Neural cell (in vitro differentiated cells): ENCODE measurements around the gene AGBL1. TPM values are rescaled to one million over a fixed set of nuclear protein-coding genes. Genes with fewer than 3 reads are reported as not detected.

Source experiments
- H2AFZ ChIP-seq: fragments of 200-600, 300-800 bp; sonication (generic), shearing (Covaris generic); 2 replicates; pipeline ENCODE4 v1.6.0; 2014; ENCODE audit warnings: low read depth, mild to moderate bottlenecking, antibody characterized with exemption, low read length, moderate library complexity
- H3F3A ChIP-seq: fragments of 200-600 bp; shearing (Covaris generic); 2 replicates; pipeline ENCODE4 v1.6.1; 2016; ENCODE audit warnings: mild to moderate bottlenecking, moderate library complexity, mixed read lengths, antibody characterized with exemption, low read length; ENCODE audit not compliant: insufficient read depth, poor library complexity, severe bottlenecking
- H3K27ac ChIP-seq: fragments of 200-600, 300-800 bp; sonication (generic), shearing (Covaris generic); 2 replicates; pipeline ENCODE4 v1.5.1; 2014; ENCODE audit warnings: mild to moderate bottlenecking, low read length, moderate library complexity
- H3K27me3 ChIP-seq: fragments of 300-800, 200-600 bp; sonication (generic), shearing (Covaris generic); 2 replicates; pipeline ENCODE4 v1.6.0; 2014; ENCODE audit warnings: mild to moderate bottlenecking, low read depth, low read length, moderate library complexity; ENCODE audit not compliant: insufficient read depth
- H3K36me3 ChIP-seq: fragments of 300-800, 200-600 bp; sonication (generic), shearing (Covaris generic); 2 replicates; pipeline ENCODE4 v1.5.1; 2014; ENCODE audit warnings: mild to moderate bottlenecking, antibody characterized with exemption, low read length, moderate library complexity; ENCODE audit not compliant: insufficient read depth
- H3K4me2 ChIP-seq: fragments of 300-800, 200-600 bp; sonication (generic), shearing (Covaris generic); 2 replicates; pipeline ENCODE4 v1.6.0; 2014; ENCODE audit warnings: mild to moderate bottlenecking, low read length
- H3K4me3 ChIP-seq: fragments of 300-800, 200-600 bp; sonication (generic), shearing (Covaris generic); 2 replicates; pipeline ENCODE4 v1.5.1; 2014; ENCODE audit warnings: mild to moderate bottlenecking, low read length, moderate library complexity
- H3K79me2 ChIP-seq: fragments of 200-600 bp; shearing (Covaris generic); replicated peaks from 2 replicates; pipeline ENCODE4 v1.6.0; 2014; ENCODE audit warnings: mild to moderate bottlenecking, low read length, moderate library complexity; ENCODE audit not compliant: insufficient read depth
- H3K9ac ChIP-seq: fragments of 300-800, 200-600 bp; sonication (generic), shearing (Covaris generic); 2 replicates; pipeline ENCODE4 v1.6.1; 2016; ENCODE audit warnings: mild to moderate bottlenecking, low read length, mixed read lengths
- H3K9me2 ChIP-seq: fragments of 200-600 bp; shearing (Covaris generic); 2 replicates; pipeline ENCODE4 v1.6.1; 2016; ENCODE audit warnings: mild to moderate bottlenecking, low read length, mixed read lengths; ENCODE audit not compliant: insufficient read depth
- H3K9me3 ChIP-seq: fragments of 200-600, 300-800 bp; sonication (generic), shearing (Covaris generic); 2 replicates; pipeline ENCODE4 v1.6.1; 2016; ENCODE audit warnings: mild to moderate bottlenecking, mixed run types, low read length, moderate library complexity, mixed read lengths
- H4K20me1 ChIP-seq: fragments of 200-600 bp; shearing (Covaris generic); 2 replicates; pipeline ENCODE4 v1.6.1; 2016; ENCODE audit warnings: mild to moderate bottlenecking, mixed run types; ENCODE audit not compliant: insufficient read depth
- EP300 ChIP-seq: fragments of 450-650 bp; conservative IDR thresholded peaks from 2 replicates; pipeline ENCODE4 v1.6.1; 2014; ENCODE audit warnings: antibody characterized with exemption, mild to moderate bottlenecking, moderate library complexity; ENCODE audit not compliant: poor library complexity, severe bottlenecking
- EZH2 ChIP-seq: fragments of 200-600, 300-800 bp; shearing (Covaris generic), sonication (generic); IDR thresholded peaks from 2 replicates; pipeline ENCODE4 v1.6.1; 2014; ENCODE audit warnings: antibody characterized with exemption, low read length, borderline replicate concordance, mild to moderate bottlenecking; ENCODE audit not compliant: insufficient read depth, poor library complexity, severe bottlenecking
- MXI1 ChIP-seq: fragments of 450-650 bp; conservative IDR thresholded peaks from 2 replicates; pipeline ENCODE4 v1.6.1; 2014; ENCODE audit warnings: antibody characterized with exemption, mild to moderate bottlenecking; ENCODE audit not compliant: poor library complexity, severe bottlenecking
- POLR2AphosphoS5 ChIP-seq: IDR thresholded peaks from 2 replicates; pipeline ENCODE4 v1.6.1; 2012
- RAD21 ChIP-seq: fragments of 450-650 bp; conservative IDR thresholded peaks from 2 replicates; pipeline ENCODE4 v1.6.1; 2014; ENCODE audit warnings: antibody characterized with exemption, mild to moderate bottlenecking, moderate library complexity
- SMC3 ChIP-seq: fragments of 450-650 bp; conservative IDR thresholded peaks from 2 replicates; pipeline ENCODE4 v1.6.1; 2014; ENCODE audit warnings: antibody characterized with exemption, mild to moderate bottlenecking, moderate library complexity; ENCODE audit not compliant: poor library complexity
- TAF1 ChIP-seq: IDR thresholded peaks from 2 replicates; pipeline ENCODE4 v1.6.1; 2012; ENCODE audit warnings: low read depth
- polyA plus RNA-seq: library from polyadenylated mRNA; depleted of rRNA; stranded (reverse); fragments of >200 nt; gene quantifications from 2 replicates; pipeline ENCODE4 v1.2.3, GENCODE V29; 2014
- TF ChIP-seq, protein P1 (sequence below): IDR thresholded peaks from 2 replicates; pipeline ENCODE4 v1.6.1; 2012; ENCODE audit warnings: borderline replicate concordance
- TF ChIP-seq, protein P2 (sequence below): fragments of 450-650 bp; IDR thresholded peaks from 2 replicates; pipeline ENCODE4 v1.5.1; 2014; ENCODE audit warnings: antibody characterized with exemption, mild to moderate bottlenecking, moderate library complexity; ENCODE audit not compliant: poor library complexity, severe bottlenecking

Gene AGBL1
- polyA plus RNA-seq, 1 donor from 2014 or later: 0.12 TPM

DNA sequence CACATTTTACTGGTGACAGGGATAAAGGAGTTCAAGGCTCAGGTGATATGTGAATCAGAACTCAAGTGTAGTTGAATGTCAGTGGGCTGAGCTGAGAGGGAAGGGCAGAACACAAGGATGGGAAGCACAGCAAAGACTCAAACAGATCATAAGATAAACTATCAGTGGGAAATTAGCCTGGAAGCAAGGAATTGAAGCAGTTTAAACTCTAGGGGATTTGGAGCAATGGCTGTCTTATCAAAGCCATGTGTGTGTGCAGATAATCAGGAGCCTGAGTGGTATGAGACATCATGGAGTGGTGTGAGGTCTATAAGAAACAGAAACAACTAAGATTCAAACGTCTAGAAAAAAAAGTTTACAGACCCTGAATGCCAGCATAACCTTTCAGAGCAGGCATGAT, 634.6 kb downstream of the AGBL1 start:
- no peak for TF ChIP-seq MXI1
- TF ChIP-seq, protein P1, sequence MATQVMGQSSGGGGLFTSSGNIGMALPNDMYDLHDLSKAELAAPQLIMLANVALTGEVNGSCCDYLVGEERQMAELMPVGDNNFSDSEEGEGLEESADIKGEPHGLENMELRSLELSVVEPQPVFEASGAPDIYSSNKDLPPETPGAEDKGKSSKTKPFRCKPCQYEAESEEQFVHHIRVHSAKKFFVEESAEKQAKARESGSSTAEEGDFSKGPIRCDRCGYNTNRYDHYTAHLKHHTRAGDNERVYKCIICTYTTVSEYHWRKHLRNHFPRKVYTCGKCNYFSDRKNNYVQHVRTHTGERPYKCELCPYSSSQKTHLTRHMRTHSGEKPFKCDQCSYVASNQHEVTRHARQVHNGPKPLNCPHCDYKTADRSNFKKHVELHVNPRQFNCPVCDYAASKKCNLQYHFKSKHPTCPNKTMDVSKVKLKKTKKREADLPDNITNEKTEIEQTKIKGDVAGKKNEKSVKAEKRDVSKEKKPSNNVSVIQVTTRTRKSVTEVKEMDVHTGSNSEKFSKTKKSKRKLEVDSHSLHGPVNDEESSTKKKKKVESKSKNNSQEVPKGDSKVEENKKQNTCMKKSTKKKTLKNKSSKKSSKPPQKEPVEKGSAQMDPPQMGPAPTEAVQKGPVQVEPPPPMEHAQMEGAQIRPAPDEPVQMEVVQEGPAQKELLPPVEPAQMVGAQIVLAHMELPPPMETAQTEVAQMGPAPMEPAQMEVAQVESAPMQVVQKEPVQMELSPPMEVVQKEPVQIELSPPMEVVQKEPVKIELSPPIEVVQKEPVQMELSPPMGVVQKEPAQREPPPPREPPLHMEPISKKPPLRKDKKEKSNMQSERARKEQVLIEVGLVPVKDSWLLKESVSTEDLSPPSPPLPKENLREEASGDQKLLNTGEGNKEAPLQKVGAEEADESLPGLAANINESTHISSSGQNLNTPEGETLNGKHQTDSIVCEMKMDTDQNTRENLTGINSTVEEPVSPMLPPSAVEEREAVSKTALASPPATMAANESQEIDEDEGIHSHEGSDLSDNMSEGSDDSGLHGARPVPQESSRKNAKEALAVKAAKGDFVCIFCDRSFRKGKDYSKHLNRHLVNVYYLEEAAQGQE: no peak
- no peak for TF ChIP-seq POLR2AphosphoS5
- no peak for TF ChIP-seq SMC3
- TF ChIP-seq EP300: no peak
- no peak for TF ChIP-seq TAF1
- no peak overlapping the region for H3K4me2 ChIP-seq
- H3K4me3 ChIP-seq: no peak overlapping the region
- H3K27ac ChIP-seq: no peak overlapping the region
- H3K9me2 ChIP-seq: no peaks in the 10 kb centered on the region
- no peak overlapping the region for H3K9ac ChIP-seq
- no peaks in the 10 kb centered on the region for H3K27me3 ChIP-seq
- no peak overlapping the region for H2AFZ ChIP-seq
- H3K9me3 ChIP-seq: no peaks in the 10 kb centered on the region
- H3K79me2 ChIP-seq: no peaks in the 10 kb centered on the region
- H4K20me1 ChIP-seq: no peaks in the 10 kb centered on the region
- no peaks in the 10 kb centered on the region for H3K36me3 ChIP-seq
- no peaks in the 10 kb centered on the region for H3F3A ChIP-seq

DNA sequence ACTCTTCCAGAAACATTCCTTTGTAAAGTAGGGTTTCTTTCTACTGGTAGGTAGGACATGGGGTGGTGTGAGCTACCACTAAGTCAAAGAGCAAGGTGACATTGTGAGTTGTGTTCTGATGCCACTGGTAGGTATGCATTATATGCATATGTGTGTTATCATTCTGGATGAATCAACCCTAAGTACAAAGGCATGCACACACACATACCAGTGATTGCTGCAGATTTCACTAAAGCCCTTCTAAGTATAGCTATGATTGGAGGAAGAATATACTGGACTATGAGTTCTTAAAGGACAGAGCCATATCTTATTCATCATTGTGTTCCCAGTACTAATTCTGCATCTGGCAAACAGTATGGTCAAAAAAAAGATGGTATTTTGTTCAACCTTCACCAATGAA, 646.0 kb downstream of the AGBL1 start:
- no peak for TF ChIP-seq RAD21
- TF ChIP-seq, protein P2, sequence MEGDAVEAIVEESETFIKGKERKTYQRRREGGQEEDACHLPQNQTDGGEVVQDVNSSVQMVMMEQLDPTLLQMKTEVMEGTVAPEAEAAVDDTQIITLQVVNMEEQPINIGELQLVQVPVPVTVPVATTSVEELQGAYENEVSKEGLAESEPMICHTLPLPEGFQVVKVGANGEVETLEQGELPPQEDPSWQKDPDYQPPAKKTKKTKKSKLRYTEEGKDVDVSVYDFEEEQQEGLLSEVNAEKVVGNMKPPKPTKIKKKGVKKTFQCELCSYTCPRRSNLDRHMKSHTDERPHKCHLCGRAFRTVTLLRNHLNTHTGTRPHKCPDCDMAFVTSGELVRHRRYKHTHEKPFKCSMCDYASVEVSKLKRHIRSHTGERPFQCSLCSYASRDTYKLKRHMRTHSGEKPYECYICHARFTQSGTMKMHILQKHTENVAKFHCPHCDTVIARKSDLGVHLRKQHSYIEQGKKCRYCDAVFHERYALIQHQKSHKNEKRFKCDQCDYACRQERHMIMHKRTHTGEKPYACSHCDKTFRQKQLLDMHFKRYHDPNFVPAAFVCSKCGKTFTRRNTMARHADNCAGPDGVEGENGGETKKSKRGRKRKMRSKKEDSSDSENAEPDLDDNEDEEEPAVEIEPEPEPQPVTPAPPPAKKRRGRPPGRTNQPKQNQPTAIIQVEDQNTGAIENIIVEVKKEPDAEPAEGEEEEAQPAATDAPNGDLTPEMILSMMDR: no peak
- TF ChIP-seq EP300: no peak
- no peak for TF ChIP-seq TAF1
- TF ChIP-seq MXI1: no peak
- no peak for TF ChIP-seq SMC3
- TF ChIP-seq EZH2: no peak
- TF ChIP-seq, protein P1: no peak
- TF ChIP-seq POLR2AphosphoS5: no peak
- Histone ChIP-seq H3K27ac (no peak overlapping the region), H3K4me2 (no peak overlapping the region), H3K79me2 (no peaks in the 10 kb centered on the region), H3K36me3 (no peaks in the 10 kb centered on the region), H3K9me2 (no peaks in the 10 kb centered on the region), H3K27me3 (no peaks in the 10 kb centered on the region), H3F3A (no peaks in the 10 kb centered on the region), H3K9me3 (no peaks in the 10 kb centered on the region), H2AFZ (no peak overlapping the region), H3K9ac (no peak overlapping the region), H3K4me3 (no peak overlapping the region), H4K20me1 (no peaks in the 10 kb centered on the region)
